ENCODE results near the gene MEGF6. TPM values are rescaled to one million over a fixed set of nuclear protein-coding genes. Genes with fewer than 3 reads are reported as not detected.

The MEGF6 gene
- total RNA-seq, 1 donor = 85.4 TPM

GRCh38 chr1:3456449-3456963 lies 154.8 kb downstream of the MEGF6 start:
- Histone ChIP-seq H3K4me3 (ENCODE audit: insufficient read depth, low read length) (no peak overlapping the region), H3K9me3 (ENCODE audit: low read depth, low read length) (no peaks in the 10 kb centered on the region), H3K27ac (ENCODE audit: low read depth, low read length) (no peak overlapping the region), H3K27me3 (ENCODE audit: insufficient read depth, low read length) (peaks cover 10% of the 10 kb centered on the region), H4K20me1 (ENCODE audit: insufficient read depth, low read length) (peaks cover 4% of the 10 kb centered on the region), H3K36me3 (ENCODE audit: insufficient read depth, low read length) (no peaks in the 10 kb centered on the region), H2AFZ (ENCODE audit: low read length) (no peak overlapping the region), H3K4me2 (ENCODE audit: insufficient read depth, low read length) (no peak overlapping the region), H3K79me2 (ENCODE audit: insufficient read depth, low read length) (no peaks in the 10 kb centered on the region), H3K4me1 (ENCODE audit: insufficient read depth, low read length) (no peaks in the 10 kb centered on the region)
- DNase-seq (ENCODE audit: insufficient read length, low spot score, missing footprints) = peak; percentile 81
- TF ChIP-seq CTCF (IDR thresholded peaks at IDR 0.05; ENCODE audit: extremely low read depth, low read depth, low read length) = no peak

- Histone ChIP-seq H2AFZ (ENCODE audit: low read length) (no peak overlapping the region), H3K79me2 (ENCODE audit: insufficient read depth, low read length) (no peaks in the 10 kb centered on the region), H4K20me1 (ENCODE audit: insufficient read depth, low read length) (peaks cover 4% of the 10 kb centered on the region), H3K27ac (ENCODE audit: low read depth, low read length) (no peak overlapping the region), H3K9me3 (ENCODE audit: low read depth, low read length) (no peaks in the 10 kb centered on the region), H3K4me3 (ENCODE audit: insufficient read depth, low read length) (no peak overlapping the region), H3K4me2 (ENCODE audit: insufficient read depth, low read length) (no peak overlapping the region), H3K36me3 (ENCODE audit: insufficient read depth, low read length) (no peaks in the 10 kb centered on the region), H3K4me1 (ENCODE audit: insufficient read depth, low read length) (no peaks in the 10 kb centered on the region), H3K27me3 (ENCODE audit: insufficient read depth, low read length) (peaks cover 10% of the 10 kb centered on the region)
- DNase-seq (ENCODE audit: insufficient read length, low spot score, missing footprints) = peak; percentile 81
- no peak for TF ChIP-seq CTCF (IDR thresholded peaks at IDR 0.05; ENCODE audit: extremely low read depth, low read depth, low read length)
Measured at GRCh38 chr1:3455670-3456448, 155.4 kb downstream of the MEGF6 start.

GRCh38 chr1:3454811-3455618 lies 156.3 kb downstream of the MEGF6 start:
- H3K4me2 ChIP-seq (ENCODE audit: insufficient read depth, low read length) = no peak overlapping the region
- H3K79me2 ChIP-seq (ENCODE audit: insufficient read depth, low read length) = no peaks in the 10 kb centered on the region
- peak overlapping the region; percentile 37 for H3K4me3 ChIP-seq (ENCODE audit: insufficient read depth, low read length)

More at GRCh38 chr1:3454811-3455618, 156.3 kb downstream of the MEGF6 start:
- DNase-seq (ENCODE audit: insufficient read length, low spot score, missing footprints) = peak; percentile 77
- Histone ChIP-seq H2AFZ (ENCODE audit: low read length) (no peak overlapping the region), H3K36me3 (ENCODE audit: insufficient read depth, low read length) (no peaks in the 10 kb centered on the region), H3K27me3 (ENCODE audit: insufficient read depth, low read length) (peaks cover 10% of the 10 kb centered on the region), H3K27ac (ENCODE audit: low read depth, low read length) (no peak overlapping the region), H4K20me1 (ENCODE audit: insufficient read depth, low read length) (peaks cover 4% of the 10 kb centered on the region), H3K4me1 (ENCODE audit: insufficient read depth, low read length) (no peaks in the 10 kb centered on the region), H3K9me3 (ENCODE audit: low read depth, low read length) (no peaks in the 10 kb centered on the region)
- TF ChIP-seq CTCF (IDR thresholded peaks at IDR 0.05; ENCODE audit: extremely low read depth, low read depth, low read length) = no peak
